SKM-1 (cell line): ENCODE measurements around the gene ZYG11B.
"Not testable (repeated sequence)": the region's sequence is repeated elsewhere in the genome, so short reads cannot be mapped to it uniquely, and the experiment has no call there.

Experiments used
- DNase-seq: peaks from one replicate; lab custom pipeline; 2025; ENCODE audit not compliant: unreplicated experiment; lab: John Stamatoyannopoulos, UW

The ZYG11B gene

DNA sequence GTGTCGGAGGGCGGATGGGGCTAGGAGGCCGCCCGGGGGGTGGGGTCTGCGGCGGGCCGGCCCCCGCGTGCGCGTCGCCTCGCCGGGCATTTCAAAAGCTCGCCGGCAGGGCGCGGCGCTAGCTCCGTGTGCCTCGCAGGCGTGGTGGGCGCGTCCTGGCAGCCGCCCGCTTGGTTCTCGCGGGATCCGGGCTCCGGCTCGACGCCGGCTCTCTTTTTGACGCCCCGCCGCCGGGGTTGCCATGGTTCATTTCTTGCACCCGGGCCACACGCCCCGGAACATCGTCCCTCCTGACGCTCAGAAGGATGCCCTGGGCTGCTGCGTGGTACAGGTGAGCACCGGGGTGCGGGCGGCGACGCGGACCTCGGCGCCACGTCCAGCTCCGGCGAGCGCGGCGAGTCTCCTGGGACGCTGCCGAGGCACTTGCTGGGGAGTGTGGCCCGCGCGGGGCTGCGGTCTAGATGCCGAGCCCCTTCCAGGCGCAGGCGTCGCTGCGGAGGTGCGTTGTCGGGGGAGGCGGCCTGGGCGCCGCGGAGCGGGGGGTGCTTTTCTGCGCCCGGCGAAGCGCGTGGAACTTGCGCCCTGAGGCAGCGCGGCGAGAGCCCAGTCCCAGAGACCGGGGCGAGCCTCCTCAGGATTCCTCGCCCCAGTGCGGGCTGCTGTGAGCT, 116.5 kb downstream of the ZYG11B start, which contains the start of gene ZYG11A:
TSS of gene ZYG11A (plus strand) at position 118 of the 668 bp plus-strand sequence. CDS start at position 242, 124 bp downstream.
- peak; percentile 81 for DNase-seq

DNA sequence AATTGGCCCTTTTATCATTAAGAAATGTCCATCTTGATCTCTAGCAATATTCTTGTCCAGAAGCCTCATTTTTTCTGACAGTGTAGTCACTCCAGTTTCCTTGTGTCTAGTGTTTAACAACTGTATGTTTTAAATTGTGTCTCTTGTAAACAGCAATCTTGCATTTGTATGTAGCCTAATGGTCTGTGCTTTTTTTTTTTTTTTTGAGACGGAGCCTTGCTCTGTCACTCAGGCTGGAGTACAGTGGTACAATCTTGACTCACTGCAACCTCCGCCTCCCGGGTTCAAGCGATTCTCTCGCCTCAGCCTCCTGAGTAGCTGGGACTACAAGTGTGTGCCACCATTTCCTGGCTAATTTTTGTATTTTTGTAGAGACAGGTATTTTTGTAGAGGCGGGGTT, 118.9 kb downstream of the ZYG11B start:
- not testable (repeated sequence) for DNase-seq

GRCh38 chr1:52848423-52848822, 122.2 kb downstream of the ZYG11B start:
- no peak for DNase-seq

- DNase-seq, result no peak
Measured at GRCh38 chr1:52850951-52851350, 124.7 kb downstream of the ZYG11B start.

GRCh38 chr1:52852854-52853253, 126.6 kb downstream of the ZYG11B start:
- no peak for DNase-seq

- DNase-seq, result no peak
Measured at GRCh38 chr1:52855584-52855983, 129.3 kb downstream of the ZYG11B start.

DNA sequence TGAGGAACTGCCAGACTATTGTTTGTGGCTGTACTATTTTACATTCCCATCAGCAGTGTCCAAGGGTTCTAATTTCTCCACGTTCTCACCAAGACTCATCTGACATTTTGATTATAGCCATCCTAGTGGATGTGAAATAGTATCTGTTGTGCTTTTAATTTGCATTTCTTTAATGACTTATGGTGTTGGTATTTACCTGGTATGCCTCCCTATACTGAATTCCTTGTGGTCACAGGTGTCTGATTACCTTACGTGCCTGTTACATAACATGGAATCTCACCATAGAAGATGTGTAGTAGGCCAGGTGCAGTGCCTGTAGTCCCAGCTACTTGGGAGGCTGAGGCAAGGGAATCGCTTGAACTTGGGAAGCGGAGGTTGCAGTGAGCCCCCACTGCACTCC, 129.8 kb downstream of the ZYG11B start:
- no peak for DNase-seq

DNA sequence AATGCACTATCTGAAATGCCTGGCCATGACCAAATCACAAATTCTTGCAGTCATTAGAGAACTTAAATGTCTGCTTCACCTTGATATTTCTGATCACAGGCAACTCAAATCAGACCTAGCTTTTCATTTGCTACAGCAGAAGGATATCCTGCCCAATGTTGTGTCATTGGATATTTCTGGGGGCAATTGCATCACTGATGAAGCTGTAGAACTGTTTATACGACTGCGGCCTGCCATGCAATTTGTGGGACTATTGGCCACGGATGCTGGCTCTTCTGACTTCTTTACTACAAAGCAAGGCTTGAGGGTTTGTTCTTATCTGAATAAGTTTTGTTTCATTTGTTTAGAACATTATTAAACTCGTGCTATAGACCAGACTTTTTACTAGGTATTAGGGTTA, 131.2 kb downstream of the ZYG11B start:
- no peak for DNase-seq

DNA sequence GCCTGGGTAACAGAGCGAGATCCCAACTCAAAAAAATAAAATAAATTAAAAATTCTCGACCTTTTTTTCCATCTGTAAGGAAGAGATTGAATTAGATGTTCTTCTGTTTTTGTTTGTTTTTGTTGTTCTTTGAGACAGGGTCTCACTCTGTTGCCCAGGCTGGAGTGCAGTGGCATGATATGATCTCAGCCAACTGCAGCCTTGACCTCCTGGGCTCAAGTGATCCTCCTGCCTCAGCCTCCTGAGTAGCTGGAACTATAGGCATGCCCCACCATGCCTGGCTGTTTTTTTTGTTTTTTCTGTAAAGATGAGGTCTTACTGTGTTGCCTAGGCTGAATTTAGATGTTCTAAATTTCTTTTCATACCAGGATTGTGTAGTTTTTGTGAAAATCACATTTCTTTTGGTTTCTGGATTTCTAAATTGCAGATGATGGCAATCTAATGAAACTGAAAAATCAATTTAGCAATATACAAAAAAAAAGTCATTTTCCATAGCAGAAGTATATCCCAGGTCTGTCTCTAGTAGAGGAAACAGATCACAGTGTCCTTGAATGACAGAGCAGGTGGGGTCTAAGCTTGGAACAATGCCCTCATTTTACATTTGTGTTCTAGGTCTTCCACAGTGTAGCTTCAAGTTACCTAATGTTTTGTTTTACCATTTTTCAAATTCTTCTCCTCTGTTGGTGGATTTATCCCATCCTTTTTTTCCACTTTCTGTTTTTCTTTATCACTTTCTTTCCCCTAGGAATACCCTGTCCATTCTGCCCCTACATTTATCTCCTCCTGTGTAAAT, 136.6 kb downstream of the ZYG11B start:
- DNase-seq, result no peak

GRCh38 chr1:52867087-52867863, 141.0 kb downstream of the ZYG11B start:
- DNase-seq, result no peak

GRCh38 chr1:52869727-52870126, 143.5 kb downstream of the ZYG11B start:
- DNase-seq, result not testable (repeated sequence)

- no peak for DNase-seq
Measured at GRCh38 chr1:52876843-52877242, 150.6 kb downstream of the ZYG11B start.
